Measurements from ENCODE around the gene ABLIM3. TPM values are rescaled to one million over a fixed set of nuclear protein-coding genes. Genes with fewer than 3 reads are reported as not detected.

Gene ABLIM3
- total RNA-seq, 1 experiment from 2014 or later: not detected

DNA sequence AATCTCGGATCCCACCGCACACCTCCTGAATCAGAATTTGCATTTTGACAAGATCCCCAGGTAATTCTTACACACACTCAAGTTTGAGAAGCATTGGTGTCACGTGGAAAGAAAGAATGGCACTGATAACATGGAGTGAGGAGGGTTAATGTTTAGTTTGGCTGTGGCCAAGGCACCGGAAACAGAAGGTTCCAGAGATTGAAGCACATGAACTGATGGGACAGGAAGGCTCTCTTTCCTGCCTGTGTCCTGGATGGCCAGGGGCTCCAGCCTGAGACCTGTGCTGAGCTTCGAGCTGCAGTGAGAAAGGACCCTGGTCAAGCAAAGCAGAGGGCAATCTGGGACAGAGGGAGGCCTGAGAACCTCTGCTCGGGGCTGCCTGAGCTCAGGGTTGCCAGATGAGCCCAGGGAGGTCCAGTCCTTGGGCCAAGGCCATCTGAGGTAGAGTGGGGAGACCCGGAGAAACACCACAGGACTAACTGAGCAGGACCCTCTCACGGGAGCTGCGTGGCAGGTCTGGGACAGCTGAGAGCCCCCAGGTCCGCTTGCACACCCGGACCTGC lies 157.6 kb downstream of the ABLIM3 start:
- no peak for DNase-seq
- H3K4me1 ChIP-seq: no peaks in the 10 kb centered on the region
- no peak overlapping the region for H3K4me3 ChIP-seq (ENCODE audit: low read depth, low read length)
- no TSS peak for BruUV-seq (replicated peaks)
- ChIA-PET POLR2A (no interaction called here), CTCF (no interaction called here)
- no peaks in the 10 kb centered on the region for H3K9me3 ChIP-seq
- Mint-ChIP-seq H3K36me3 (ENCODE audit: insufficient read depth, unreplicated experiment) (no peaks in the 10 kb centered on the region), H3K9me3 (ENCODE audit: unreplicated experiment) (no peaks in the 10 kb centered on the region), H3K4me3 (ENCODE audit: unreplicated experiment) (no peak overlapping the region), H3K4me1 (ENCODE audit: low read depth, unreplicated experiment) (no peaks in the 10 kb centered on the region), H3K27me3 (ENCODE audit: insufficient read depth, unreplicated experiment) (peaks cover 9% of the 10 kb centered on the region), H3K27ac (ENCODE audit: unreplicated experiment) (no peak overlapping the region)
- TF ChIP-seq, protein P1, sequence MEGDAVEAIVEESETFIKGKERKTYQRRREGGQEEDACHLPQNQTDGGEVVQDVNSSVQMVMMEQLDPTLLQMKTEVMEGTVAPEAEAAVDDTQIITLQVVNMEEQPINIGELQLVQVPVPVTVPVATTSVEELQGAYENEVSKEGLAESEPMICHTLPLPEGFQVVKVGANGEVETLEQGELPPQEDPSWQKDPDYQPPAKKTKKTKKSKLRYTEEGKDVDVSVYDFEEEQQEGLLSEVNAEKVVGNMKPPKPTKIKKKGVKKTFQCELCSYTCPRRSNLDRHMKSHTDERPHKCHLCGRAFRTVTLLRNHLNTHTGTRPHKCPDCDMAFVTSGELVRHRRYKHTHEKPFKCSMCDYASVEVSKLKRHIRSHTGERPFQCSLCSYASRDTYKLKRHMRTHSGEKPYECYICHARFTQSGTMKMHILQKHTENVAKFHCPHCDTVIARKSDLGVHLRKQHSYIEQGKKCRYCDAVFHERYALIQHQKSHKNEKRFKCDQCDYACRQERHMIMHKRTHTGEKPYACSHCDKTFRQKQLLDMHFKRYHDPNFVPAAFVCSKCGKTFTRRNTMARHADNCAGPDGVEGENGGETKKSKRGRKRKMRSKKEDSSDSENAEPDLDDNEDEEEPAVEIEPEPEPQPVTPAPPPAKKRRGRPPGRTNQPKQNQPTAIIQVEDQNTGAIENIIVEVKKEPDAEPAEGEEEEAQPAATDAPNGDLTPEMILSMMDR (IDR thresholded peaks at IDR 0.05; ENCODE audit: insufficient read depth in 1 of 2, low read depth in 1 of 2, low read length in 1 of 2, severe bottlenecking in 1 of 2, unreplicated experiment in 1 of 2): no peak
- intact Hi-C loops (cut with micrococcal nuclease; ENCODE audit: unreplicated experiment): no loop called here
- no peaks in the 10 kb centered on the region for H3K36me3 ChIP-seq (ENCODE audit: control insufficient read depth, insufficient read depth, low read length)
- H3K27me3 ChIP-seq (replicated peaks; ENCODE audit: control insufficient read depth, insufficient read depth, low read length): no peaks in the 10 kb centered on the region; the same call in 1 of the 2 replicates

DNA sequence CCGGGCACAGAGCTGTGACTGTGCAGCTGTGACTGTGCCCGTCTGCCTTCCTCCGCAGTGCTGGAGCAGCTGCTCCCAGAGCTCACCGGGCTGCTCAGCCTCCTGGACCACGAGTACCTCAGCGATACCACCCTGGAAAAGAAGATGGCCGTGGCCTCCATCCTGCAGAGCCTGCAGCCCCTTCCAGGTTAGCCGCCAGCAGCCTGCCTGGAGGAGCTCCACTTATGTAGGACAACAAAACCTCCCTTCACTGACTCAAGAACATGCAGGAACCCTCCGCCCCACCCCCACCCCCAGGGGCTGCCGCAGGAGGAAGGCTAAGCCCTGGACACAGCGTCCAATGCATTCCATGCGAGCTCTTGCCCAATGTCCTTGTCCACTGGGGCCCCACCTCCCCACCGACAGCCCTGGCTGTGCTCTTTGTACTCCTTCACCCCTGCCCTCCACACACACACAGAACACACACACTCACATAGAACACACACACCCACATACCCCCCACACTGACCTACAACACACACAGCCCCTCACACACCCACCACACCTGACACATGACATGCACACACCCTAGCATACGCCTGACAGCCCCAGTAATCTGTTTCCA lies 158.3 kb downstream of the ABLIM3 start:
- Histone ChIP-seq H3K9me3 (no peaks in the 10 kb centered on the region), H3K27me3 (replicated peaks; ENCODE audit: control insufficient read depth, insufficient read depth, low read length) (no peaks in the 10 kb centered on the region; the same call in 1 of the 2 replicates), H3K36me3 (ENCODE audit: control insufficient read depth, insufficient read depth, low read length) (no peaks in the 10 kb centered on the region), H3K4me1 (no peaks in the 10 kb centered on the region), H3K4me3 (ENCODE audit: low read depth, low read length) (no peak overlapping the region)
- Mint-ChIP-seq H3K9me3 (ENCODE audit: unreplicated experiment) (no peaks in the 10 kb centered on the region), H3K4me1 (ENCODE audit: low read depth, unreplicated experiment) (no peaks in the 10 kb centered on the region), H3K36me3 (ENCODE audit: insufficient read depth, unreplicated experiment) (no peaks in the 10 kb centered on the region), H3K4me3 (ENCODE audit: unreplicated experiment) (no peak overlapping the region), H3K27ac (ENCODE audit: unreplicated experiment) (no peak overlapping the region), H3K27me3 (ENCODE audit: insufficient read depth, unreplicated experiment) (peaks cover 9% of the 10 kb centered on the region)
- POLR2A ChIA-PET: no interaction called here
- no TSS peak for BruUV-seq (replicated peaks)
- DNase-seq: no peak
- intact Hi-C loops (cut with micrococcal nuclease; ENCODE audit: unreplicated experiment): no loop called here
- CTCF ChIA-PET: no interaction called here
- TF ChIP-seq, protein P1 (IDR thresholded peaks at IDR 0.05; ENCODE audit: insufficient read depth in 1 of 2, low read depth in 1 of 2, low read length in 1 of 2, severe bottlenecking in 1 of 2, unreplicated experiment in 1 of 2): no peak

DNA sequence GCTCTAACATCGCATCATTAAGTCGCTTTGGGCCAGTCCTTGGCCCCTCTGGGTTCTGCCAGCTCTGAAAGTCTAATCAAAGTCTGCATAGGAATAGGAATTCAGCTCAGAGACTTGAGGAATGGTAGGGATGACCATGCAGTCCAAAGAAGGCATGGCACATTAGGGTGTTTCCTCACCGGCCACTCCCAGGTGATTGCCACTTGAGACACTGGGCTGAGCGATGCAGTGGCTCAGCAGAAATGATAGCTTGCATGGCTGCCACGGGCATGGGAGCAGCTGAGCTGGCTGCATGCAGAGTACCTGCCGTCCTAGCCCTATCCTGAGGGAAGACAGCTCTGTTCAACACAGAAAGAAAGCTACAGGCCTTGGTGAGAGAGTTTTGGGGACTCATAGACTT lies 159.1 kb downstream of the ABLIM3 start:
- intact Hi-C loops (cut with micrococcal nuclease; ENCODE audit: unreplicated experiment): no loop called here
- Mint-ChIP-seq H3K36me3 (ENCODE audit: insufficient read depth, unreplicated experiment) (no peaks in the 10 kb centered on the region), H3K4me1 (ENCODE audit: low read depth, unreplicated experiment) (no peaks in the 10 kb centered on the region), H3K4me3 (ENCODE audit: unreplicated experiment) (no peak overlapping the region), H3K9me3 (ENCODE audit: unreplicated experiment) (no peaks in the 10 kb centered on the region), H3K27ac (ENCODE audit: unreplicated experiment) (no peak overlapping the region), H3K27me3 (ENCODE audit: insufficient read depth, unreplicated experiment) (peaks cover 4% of the 10 kb centered on the region)
- BruUV-seq (replicated peaks): no TSS peak
- Histone ChIP-seq H3K36me3 (ENCODE audit: control insufficient read depth, insufficient read depth, low read length) (no peaks in the 10 kb centered on the region), H3K27me3 (replicated peaks; ENCODE audit: control insufficient read depth, insufficient read depth, low read length) (no peaks in the 10 kb centered on the region), H3K4me1 (no peaks in the 10 kb centered on the region), H3K4me3 (ENCODE audit: low read depth, low read length) (no peak overlapping the region), H3K9me3 (no peaks in the 10 kb centered on the region)
- ChIA-PET POLR2A (no interaction called here), CTCF (no interaction called here)
- TF ChIP-seq, protein P1 (IDR thresholded peaks at IDR 0.05; ENCODE audit: insufficient read depth in 1 of 2, low read depth in 1 of 2, low read length in 1 of 2, severe bottlenecking in 1 of 2, unreplicated experiment in 1 of 2): no peak
- no peak for DNase-seq

Measured in Caco-2 (cell line).